ENCODE data around the gene PTP4A2.

The PTP4A2 gene

DNA sequence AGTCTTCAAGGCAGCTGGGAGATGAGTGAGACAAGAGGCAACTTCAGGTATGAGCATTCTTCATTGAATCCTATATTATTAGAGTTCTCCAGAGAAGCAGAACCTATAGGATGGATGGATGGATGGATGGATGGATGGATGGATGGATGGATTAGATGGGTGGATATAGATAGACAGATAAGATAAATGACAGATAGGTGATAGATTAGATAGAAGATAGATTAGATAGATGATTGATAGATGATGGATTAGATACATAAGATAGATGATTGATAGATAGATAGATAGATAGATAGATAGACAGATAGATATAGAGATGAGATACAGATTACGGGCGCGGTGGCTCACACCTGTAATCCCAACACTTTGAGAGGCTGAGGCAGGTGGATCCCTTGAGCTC lies 79.1 kb downstream of the PTP4A2 start:
- no peak for DNase-seq (ENCODE audit: low read depth)

DNA sequence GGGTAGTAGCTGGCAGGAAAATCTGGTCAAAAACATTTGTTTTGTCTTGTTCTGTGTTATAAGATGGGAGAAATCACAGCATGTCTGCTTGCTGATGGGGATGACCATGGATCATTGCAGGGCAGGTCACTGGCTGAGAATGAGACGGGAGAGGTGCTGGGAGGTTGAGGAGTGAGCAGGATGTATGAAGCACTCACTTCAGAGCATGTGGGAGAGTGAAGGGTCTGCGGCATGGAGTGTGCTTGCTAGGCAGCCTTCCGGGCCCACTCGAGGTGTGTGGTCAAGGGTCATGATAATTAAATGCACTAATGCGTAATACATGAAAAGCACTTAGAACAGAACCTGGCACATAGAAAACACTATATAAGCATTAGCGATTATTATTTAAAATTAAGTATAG lies 80.3 kb downstream of the PTP4A2 start:
- no peak for DNase-seq (ENCODE audit: low read depth)
